Endothelial cell of umbilical vein (primary cell): ENCODE results near the gene KCNN3.

Source experiments
- CTCF ChIP-seq, 2 donors: IDR thresholded peaks; 1 replicate in 1 of 2; 2 replicates in 1 of 2; pipeline ENCODE4 v1.5.1; 2011; ENCODE audit warnings: low read length in 2 of 2, mild to moderate bottlenecking in 2 of 2, moderate library complexity in 2 of 2, control low read depth in 1 of 2, inconsistent platforms in 1 of 2, low read depth in 1 of 2; ENCODE audit not compliant: insufficient read depth in 1 of 2; ENCODE audit errors: extremely low read depth in 1 of 2
- EZH2 ChIP-seq: IDR thresholded peaks from 2 replicates; pipeline ENCODE4 v1.6.1; 2012; ENCODE audit warnings: borderline replicate concordance, low read depth, mild to moderate bottlenecking, moderate library complexity, low read length, inconsistent platforms; ENCODE audit not compliant: severe bottlenecking
- FOS ChIP-seq: IDR thresholded peaks from 2 replicates; pipeline ENCODE4 v1.6.1; 2011; ENCODE audit warnings: mild to moderate bottlenecking, low read length, moderate library complexity, borderline replicate concordance; ENCODE audit not compliant: insufficient read depth
- GATA2 ChIP-seq: IDR thresholded peaks from 2 replicates; pipeline ENCODE4 v1.7.0; 2011; ENCODE audit warnings: low read depth, mild to moderate bottlenecking, moderate library complexity, mixed read lengths, low read length; ENCODE audit not compliant: insufficient read length, insufficient read depth
- JUN ChIP-seq: IDR thresholded peaks from 2 replicates; pipeline ENCODE4 v1.6.1; 2011; ENCODE audit warnings: borderline replicate concordance, low read depth; ENCODE audit not compliant: insufficient read length, insufficient read depth
- MAX ChIP-seq: IDR thresholded peaks from 2 replicates; pipeline ENCODE4 v1.6.1; 2011; ENCODE audit not compliant: insufficient read depth, insufficient read length
- MYC ChIP-seq: IDR thresholded peaks from one replicate; pipeline ENCODE4 v1.6.1; 2011; ENCODE audit warnings: mild to moderate bottlenecking, low read depth, low read length
- POLR2A ChIP-seq: IDR thresholded peaks from 2 replicates; pipeline ENCODE4 v1.6.1; 2012; ENCODE audit warnings: low read depth, mild to moderate bottlenecking, control low read depth, low read length
- POLR2AphosphoS5 ChIP-seq: IDR thresholded peaks from 2 replicates; pipeline ENCODE4 v1.6.1; 2012; ENCODE audit warnings: low read depth, mild to moderate bottlenecking, control low read depth, low read length, moderate library complexity; ENCODE audit not compliant: insufficient read depth

GRCh38 chr1:154896771-154897286 is 26.7 kb upstream of the KCNN3 start:
- no peak for TF ChIP-seq EZH2
- TF ChIP-seq CTCF (IDR thresholded peaks at IDR 0.05; ENCODE audit: extremely low read depth in 1 of 2, insufficient read depth in 1 of 2, low read depth in 1 of 2, low read length in 2 of 2) = no peak
- no peak for TF ChIP-seq POLR2A
- no peak for TF ChIP-seq POLR2AphosphoS5
- TF ChIP-seq MYC = no peak
- TF ChIP-seq FOS = no peak
- no peak for TF ChIP-seq JUN
- no peak for TF ChIP-seq GATA2
- no peak for TF ChIP-seq MAX
